Testis (tissue), 5 donors: Measurements from ENCODE around the gene SON. TPM values are rescaled to one million over a fixed set of nuclear protein-coding genes. Genes with fewer than 3 reads are reported as not detected.
A peak's percentile ranks its signal among the peaks of the same experiment; 100 is the strongest.

ENCODE experiments used
- DNase-seq: peaks from one replicate; pipeline ENCODE4 v3.0.0-alpha.2; 2019
- H3K27ac ChIP-seq, 2 donors: fragments of 200-600 bp; sonication (generic); one replicate each; pipeline ENCODE4 v1.5.1; 2019
- H3K27me3 ChIP-seq: fragments of 200-600 bp; sonication (generic); one replicate; pipeline ENCODE4 v1.5.1; 2019
- H3K36me3 ChIP-seq: fragments of 200-600 bp; sonication (generic); one replicate; pipeline ENCODE4 v1.5.1; 2017; ENCODE audit warnings: low read depth; ENCODE audit errors: missing control alignments
- H3K4me1 ChIP-seq: fragments of 200-600 bp; sonication (generic); one replicate; pipeline ENCODE4 v1.5.1; 2019
- H3K4me3 ChIP-seq, 2 donors: fragments of 200-600 bp; sonication (generic); one replicate each; pipeline ENCODE4 v1.5.1; 2017 to 2019
- H3K9me3 ChIP-seq: fragments of 200-600 bp; sonication (generic); one replicate; pipeline ENCODE4 v1.5.1; 2017
- CTCF ChIP-seq, 3 experiments: fragments of 450-650 bp in 2 of 3; fragments of 200-600 bp in 1 of 3; sonication (generic) in 1 of 3; IDR thresholded peaks; one replicate each; pipeline ENCODE4 v1.5.1; 2016 to 2019; ENCODE audit warnings: antibody characterized with exemption in 3 of 3, mild to moderate bottlenecking in 2 of 3, moderate library complexity in 1 of 3
- POLR2A ChIP-seq: fragments of 450-650 bp; IDR thresholded peaks from one replicate; pipeline ENCODE4 v1.6.1; 2017; ENCODE audit warnings: antibody characterized with exemption, mild to moderate bottlenecking, moderate library complexity
- WGBS, 2 donors: methylation state at CpG; one replicate each; pipeline ENCODE4 v1.1.5; 2018; 5-methylcytosine and 5-hydroxymethylcytosine counted together
- intact Hi-C: fragments of 100-400 bp; cut with DNase I; formaldehyde crosslinking; loops from one replicate; pipeline ENCODE4 v1.15.1; 2023; ENCODE audit warnings: low total_unique reads
- long read RNA-seq, 2 donors: transcript quantifications; one replicate each; lab custom pipeline, GENCODE V29; 2026
- polyA plus RNA-seq: library from polyadenylated mRNA; stranded (reverse); fragments of 350-450 nt; fragmentation: Illumina TruSeq; extraction: RNeasy Lipid Tissue Mini Kit (QIAGEN cat#74804); gene quantifications from one replicate; pipeline ENCODE4 v1.2.3, GENCODE V29; 2014; ENCODE audit warnings: low read depth, low replicate concordance; ENCODE audit not compliant: insufficient read depth
- total RNA-seq, 2 donors: library from RNA; depleted of rRNA; stranded (reverse); fragments of >200 nt; gene quantifications; one replicate each; pipeline ENCODE4 v1.2.3, GENCODE V29; 2016

The SON gene
- total RNA-seq (100 to 1,000 TPM; 310 to 377 TPM), polyA plus RNA-seq (186 TPM)
- long read RNA-seq, donor 1, full-length matches to known transcripts = 35 of 282 reads
- long read RNA-seq, donor 1, partial matches to known transcripts = 240 of 282 reads
- long read RNA-seq, donor 1, other reads (novel, unspliced or antisense) = 7 of 282 reads
- long read RNA-seq, donor 2, full-length matches to known transcripts = 7 of 117 reads
- long read RNA-seq, donor 2, partial matches to known transcripts = 110 of 117 reads
- long read RNA-seq, donor 2, other reads (novel, unspliced or antisense) = 0 of 117 reads

GRCh38 chr21:33542640-33543504, at the start of gene SON:
Gene SON, plus strand, starts transcription at chr21:33543038. Its CDS starts 55 bp downstream, at chr21:33543093.
- H3K4me3 ChIP-seq = peak within 1 kb of the TSS; percentile 81 to 93
- no peaks in the 10 kb centered on the region for H3K27me3 ChIP-seq
- H3K9me3 ChIP-seq = no peaks in the 10 kb centered on the region
- H3K4me1 ChIP-seq = peaks cover 6% of the 10 kb centered on the region
- TF ChIP-seq CTCF (IDR thresholded peaks at IDR 0.05) (no peak), POLR2A (peak; percentile 76)
- peaks cover 4% of the 10 kb centered on the region for H3K36me3 ChIP-seq
- intact Hi-C loops = no loop called here
- H3K27ac ChIP-seq = peak within 1 kb of the TSS; percentile 97 to 99
- DNase-seq = peak; percentile 100
- WGBS, 2 donors = 0 to 1% methylated on average over 27 to 56 of the region's 57 CpGs

- peaks cover 3% of the 10 kb centered on the region for H3K4me1 ChIP-seq
- no peak overlapping the region for H3K27ac ChIP-seq
- DNase-seq = no peak
- H3K36me3 ChIP-seq = no peaks in the 10 kb centered on the region
- no peak overlapping the region for H3K4me3 ChIP-seq
- TF ChIP-seq POLR2A (no peak), CTCF (IDR thresholded peaks at IDR 0.05) (no peak)
- 64 to 69% methylated on average over 3 of the region's 3 CpGs for WGBS, 2 donors
- H3K27me3 ChIP-seq = no peaks in the 10 kb centered on the region
- intact Hi-C loops = no loop called here
- no peaks in the 10 kb centered on the region for H3K9me3 ChIP-seq
Observed at GRCh38 chr21:33493756-33494155, 49.1 kb upstream of the SON start.

GRCh38 chr21:33495743-33496142, 47.1 kb upstream of the SON start:
- intact Hi-C loops = no loop called here
- Histone ChIP-seq H3K9me3 (no peaks in the 10 kb centered on the region), H3K4me1 (peaks cover 3% of the 10 kb centered on the region), H3K27ac (no peak overlapping the region), H3K36me3 (no peaks in the 10 kb centered on the region), H3K4me3 (no peak overlapping the region), H3K27me3 (no peaks in the 10 kb centered on the region)
- 41 to 59% methylated on average over 4 of the region's 4 CpGs for WGBS, 2 donors
- DNase-seq = no peak
- TF ChIP-seq CTCF (IDR thresholded peaks at IDR 0.05) (no peak), POLR2A (no peak)

GRCh38 chr21:33496345-33496744, 46.5 kb upstream of the SON start:
- intact Hi-C loops = no loop called here
- H3K36me3 ChIP-seq = no peaks in the 10 kb centered on the region
- H3K4me1 ChIP-seq = peaks cover 3% of the 10 kb centered on the region
- no peak overlapping the region for H3K4me3 ChIP-seq
- no peak overlapping the region for H3K27ac ChIP-seq
- no peak for TF ChIP-seq POLR2A
- no peak for TF ChIP-seq CTCF (IDR thresholded peaks at IDR 0.05)
- 66 to 69% methylated on average over 7 of the region's 7 CpGs for WGBS, 2 donors
- DNase-seq = no peak
- H3K9me3 ChIP-seq = no peaks in the 10 kb centered on the region
- no peaks in the 10 kb centered on the region for H3K27me3 ChIP-seq
